ENCODE results near the gene CDK8. TPM values are rescaled to one million over a fixed set of nuclear protein-coding genes. Genes with fewer than 3 reads are reported as not detected.
"Not testable (repeated sequence)": the region's sequence is repeated elsewhere in the genome, so short reads cannot be mapped to it uniquely, and the experiment has no call there.

CDK8 gene
- total RNA-seq, 1 donor from 2014 or later = 18.9 TPM

DNA sequence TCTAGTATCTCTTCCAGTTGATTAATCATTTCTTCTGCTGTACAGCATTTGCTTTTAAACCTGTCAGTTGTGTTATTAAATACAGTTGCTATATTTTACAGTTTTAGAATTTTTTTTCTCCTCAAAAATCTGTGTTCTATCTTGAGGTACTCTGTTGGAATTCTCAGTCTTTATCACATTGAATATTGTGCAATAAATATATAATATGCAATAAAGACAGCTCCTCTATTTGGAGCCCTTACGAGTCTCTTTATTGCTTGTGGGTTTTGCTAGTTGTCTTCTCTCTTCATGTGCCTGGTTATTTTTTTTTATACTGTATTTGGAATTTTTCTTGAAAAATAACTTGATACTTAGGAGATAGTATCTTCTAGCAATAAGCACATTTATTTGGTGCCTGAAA is 51.7 kb downstream of the CDK8 start:
- intact Hi-C loops (cut with micrococcal nuclease) = no loop called here
- H3K4me1 Mint-ChIP-seq (ENCODE audit: low read depth) = peaks cover 6% of the 10 kb centered on the region
- H3K27me3 Mint-ChIP-seq (ENCODE audit: insufficient read depth) = no peaks in the 10 kb centered on the region
- H3K4me3 Mint-ChIP-seq = no peak overlapping the region
- no peaks in the 10 kb centered on the region for H3K9me3 Mint-ChIP-seq
- no peak overlapping the region for H3K27ac Mint-ChIP-seq
- DNase-seq (ENCODE audit: low spot score) = no peak
- H3K36me3 Mint-ChIP-seq (ENCODE audit: low read depth) = no peaks in the 10 kb centered on the region

DNA sequence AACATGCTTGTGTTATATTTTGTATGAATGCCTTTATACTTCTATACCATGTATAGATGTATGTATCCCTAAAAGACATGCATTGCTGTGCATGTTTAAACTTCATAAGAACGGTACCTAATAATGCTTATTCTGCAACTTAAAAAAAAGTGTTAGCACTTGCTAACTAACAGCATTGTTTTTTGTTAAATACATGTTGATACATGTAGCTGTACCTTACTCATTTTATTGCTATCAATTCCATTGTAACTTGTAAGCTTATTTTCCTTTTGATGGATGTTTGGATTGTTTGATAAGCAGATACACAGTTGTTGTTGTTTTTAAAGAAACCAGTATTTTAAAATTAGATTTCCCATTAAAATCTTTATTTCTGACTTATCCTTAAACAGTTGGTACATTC is 53.8 kb downstream of the CDK8 start:
- no peak for DNase-seq (ENCODE audit: low spot score)
- Mint-ChIP-seq H3K4me1 (ENCODE audit: low read depth) (peaks cover 6% of the 10 kb centered on the region), H3K27me3 (ENCODE audit: insufficient read depth) (no peaks in the 10 kb centered on the region), H3K36me3 (ENCODE audit: low read depth) (no peaks in the 10 kb centered on the region), H3K4me3 (no peak overlapping the region), H3K9me3 (no peaks in the 10 kb centered on the region), H3K27ac (no peak overlapping the region)
- intact Hi-C loops (cut with micrococcal nuclease) = no loop called here

DNA sequence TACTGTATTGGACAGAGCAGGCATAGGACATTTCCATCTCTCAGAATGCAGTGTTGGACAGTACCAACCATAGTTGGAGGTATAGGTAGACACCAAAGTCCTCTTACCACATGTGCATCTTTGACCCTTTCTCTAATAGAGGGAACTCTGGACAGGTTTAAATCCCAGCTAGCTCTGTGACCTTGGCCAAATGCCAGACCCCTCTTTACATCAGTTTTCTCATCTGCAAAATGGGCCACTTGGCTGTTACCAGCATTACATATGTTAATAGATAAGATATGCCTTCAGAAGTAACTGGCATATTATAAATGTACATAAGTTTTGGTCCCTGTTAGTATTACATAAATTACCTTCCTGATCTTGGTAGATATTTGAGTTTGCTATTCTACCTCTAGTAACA is 54.3 kb downstream of the CDK8 start:
- intact Hi-C loops (cut with micrococcal nuclease) = no loop called here
- Mint-ChIP-seq H3K9me3 (no peaks in the 10 kb centered on the region), H3K27ac (no peak overlapping the region), H3K4me1 (ENCODE audit: low read depth) (peaks cover 6% of the 10 kb centered on the region), H3K27me3 (ENCODE audit: insufficient read depth) (no peaks in the 10 kb centered on the region), H3K4me3 (no peak overlapping the region), H3K36me3 (ENCODE audit: low read depth) (no peaks in the 10 kb centered on the region)
- DNase-seq (ENCODE audit: low spot score) = no peak

DNA sequence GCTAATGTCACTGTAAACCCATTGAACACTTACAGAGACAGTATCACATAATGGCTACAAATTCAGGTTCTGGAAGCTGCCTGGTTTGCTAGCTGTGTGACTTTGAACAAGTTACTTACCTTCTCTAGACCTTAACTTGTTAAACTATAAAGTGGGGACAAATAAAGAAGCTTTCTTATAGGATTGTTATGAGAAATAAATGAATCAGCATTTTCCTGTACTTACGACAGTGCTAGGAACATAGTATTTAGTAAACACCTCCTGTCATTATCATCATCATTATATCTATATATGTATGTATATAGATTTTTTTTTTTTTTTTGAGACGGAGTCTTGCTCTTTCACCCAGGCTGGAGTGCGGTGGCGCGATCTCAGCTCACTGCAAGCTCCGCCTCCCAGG is 54.9 kb downstream of the CDK8 start:
- no peaks in the 10 kb centered on the region for H3K9me3 Mint-ChIP-seq
- H3K4me3 Mint-ChIP-seq = no peak overlapping the region
- H3K27me3 Mint-ChIP-seq (ENCODE audit: insufficient read depth) = no peaks in the 10 kb centered on the region
- H3K36me3 Mint-ChIP-seq (ENCODE audit: low read depth) = no peaks in the 10 kb centered on the region
- DNase-seq (ENCODE audit: low spot score) = no peak
- H3K4me1 Mint-ChIP-seq (ENCODE audit: low read depth) = peaks cover 6% of the 10 kb centered on the region
- H3K27ac Mint-ChIP-seq = no peak overlapping the region
- intact Hi-C loops (cut with micrococcal nuclease) = no loop called here

DNA sequence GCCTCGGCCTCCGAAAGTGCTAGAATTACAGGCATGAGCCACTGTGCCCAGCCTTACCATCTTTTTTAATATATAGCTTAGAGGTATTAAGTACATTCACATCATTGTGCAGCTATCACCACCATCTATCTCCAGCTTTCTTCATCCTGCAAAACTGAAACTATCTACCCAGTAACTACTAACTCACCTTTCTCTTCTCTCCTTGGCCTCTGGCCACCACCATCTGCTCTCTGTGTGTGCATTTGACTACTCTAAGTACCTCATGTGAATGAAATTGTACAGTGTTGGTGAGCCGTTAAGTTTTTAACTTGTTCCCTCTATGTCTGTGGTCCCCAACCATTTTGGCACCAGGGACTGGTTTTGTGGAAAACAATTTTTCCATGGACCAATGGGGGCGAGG is 56.1 kb downstream of the CDK8 start:
- H3K9me3 Mint-ChIP-seq = no peaks in the 10 kb centered on the region
- no peak for DNase-seq (ENCODE audit: low spot score)
- H3K36me3 Mint-ChIP-seq (ENCODE audit: low read depth) = no peaks in the 10 kb centered on the region
- intact Hi-C loops (cut with micrococcal nuclease) = no loop called here
- H3K27ac Mint-ChIP-seq = no peak overlapping the region
- H3K27me3 Mint-ChIP-seq (ENCODE audit: insufficient read depth) = no peaks in the 10 kb centered on the region
- no peak overlapping the region for H3K4me3 Mint-ChIP-seq
- peaks cover 6% of the 10 kb centered on the region for H3K4me1 Mint-ChIP-seq (ENCODE audit: low read depth)

DNA sequence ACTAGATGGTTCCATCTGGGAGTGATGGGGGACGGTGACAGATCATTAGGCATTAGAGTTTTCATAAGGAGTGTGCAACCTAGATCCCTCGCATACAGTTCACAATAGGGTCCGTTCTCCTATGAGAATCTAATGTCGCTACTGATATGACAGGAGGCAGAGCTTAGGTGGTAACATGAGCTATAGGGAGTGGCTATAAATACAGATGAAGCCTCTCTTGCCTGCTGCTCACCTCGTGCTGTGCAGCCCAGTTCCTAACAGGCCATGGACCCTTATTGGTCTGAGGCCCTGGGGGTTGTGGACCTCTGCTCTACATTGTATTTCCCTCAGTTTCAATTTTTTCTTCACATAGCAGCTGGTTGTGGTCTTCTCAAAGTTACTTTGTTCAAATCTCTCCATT is 56.5 kb downstream of the CDK8 start:
- Mint-ChIP-seq H3K9me3 (no peaks in the 10 kb centered on the region), H3K4me1 (ENCODE audit: low read depth) (peaks cover 6% of the 10 kb centered on the region), H3K27me3 (ENCODE audit: insufficient read depth) (no peaks in the 10 kb centered on the region), H3K27ac (peak overlapping the region; percentile 15), H3K36me3 (ENCODE audit: low read depth) (no peaks in the 10 kb centered on the region), H3K4me3 (no peak overlapping the region)
- no peak for DNase-seq (ENCODE audit: low spot score)
- intact Hi-C loops (cut with micrococcal nuclease) = no loop called here

DNA sequence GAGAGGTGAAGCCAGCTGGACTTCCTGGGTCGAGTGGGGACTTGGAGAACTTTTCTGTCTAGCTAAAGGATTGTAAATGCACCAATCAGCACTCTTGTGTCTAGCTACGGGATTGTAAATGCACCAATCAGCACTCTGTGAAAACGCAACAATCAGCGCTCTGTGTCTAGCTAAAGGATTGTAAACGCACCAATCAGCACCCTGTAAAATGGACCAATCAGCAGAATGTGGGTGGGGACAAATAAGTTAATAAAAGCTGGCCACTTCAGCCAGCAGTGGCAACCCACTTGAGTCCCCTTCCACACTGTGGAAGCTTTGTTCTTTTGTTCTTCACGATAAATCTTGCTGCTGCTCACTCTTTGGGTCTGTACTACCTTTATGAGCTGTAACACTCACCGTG is 58.1 kb downstream of the CDK8 start:
- H3K27me3 Mint-ChIP-seq (ENCODE audit: insufficient read depth); H3K27ac Mint-ChIP-seq; H3K36me3 Mint-ChIP-seq (ENCODE audit: low read depth); H3K4me1 Mint-ChIP-seq (ENCODE audit: low read depth); H3K9me3 Mint-ChIP-seq; intact Hi-C loops (cut with micrococcal nuclease); H3K4me3 Mint-ChIP-seq; DNase-seq (ENCODE audit: low spot score): not testable (repeated sequence)

DNA sequence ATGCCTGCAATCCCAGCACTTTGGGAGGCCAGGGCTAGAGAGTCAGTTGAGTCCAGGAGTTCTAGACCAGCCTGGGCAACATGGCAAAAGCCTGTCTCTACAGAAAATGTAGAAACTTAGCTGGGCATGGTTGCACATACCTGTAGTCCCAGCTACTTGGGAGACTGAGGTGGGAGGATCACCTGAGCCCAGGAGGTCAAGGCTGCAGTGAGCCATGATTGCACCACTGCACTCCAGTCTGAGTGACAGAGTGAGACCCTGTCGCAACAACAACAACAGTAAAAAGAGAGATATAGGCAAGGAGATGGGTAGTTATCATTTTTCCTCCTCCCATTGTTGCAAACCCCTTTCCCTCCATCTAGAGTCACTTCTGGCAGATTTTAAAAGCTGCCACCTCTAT is 62.2 kb downstream of the CDK8 start:
- H3K36me3 Mint-ChIP-seq (ENCODE audit: low read depth); H3K4me3 Mint-ChIP-seq; DNase-seq (ENCODE audit: low spot score); H3K9me3 Mint-ChIP-seq; H3K27me3 Mint-ChIP-seq (ENCODE audit: insufficient read depth); H3K4me1 Mint-ChIP-seq (ENCODE audit: low read depth); H3K27ac Mint-ChIP-seq; intact Hi-C loops (cut with micrococcal nuclease): not testable (repeated sequence)

DNA sequence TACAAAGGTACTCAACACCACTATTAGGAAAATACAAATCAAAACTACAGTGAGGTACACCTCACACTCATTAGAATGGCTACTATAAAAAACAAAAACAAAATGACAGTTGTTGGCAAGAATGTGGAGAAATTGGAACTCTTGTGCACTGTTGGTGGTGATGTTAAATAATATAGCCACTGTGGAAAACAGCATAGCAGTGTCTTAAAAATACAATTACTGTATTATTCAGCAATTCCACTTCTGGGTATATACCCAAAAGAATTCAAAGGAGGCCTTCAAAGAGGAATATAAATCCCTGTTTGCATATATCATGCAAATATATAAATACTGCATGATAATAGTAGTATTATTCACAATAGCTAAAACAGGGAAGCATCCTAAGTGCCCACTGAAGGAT is 66.8 kb downstream of the CDK8 start:
- intact Hi-C loops (cut with micrococcal nuclease) = no loop called here
- H3K9me3 Mint-ChIP-seq = no peaks in the 10 kb centered on the region
- peaks cover 7% of the 10 kb centered on the region for H3K4me1 Mint-ChIP-seq (ENCODE audit: low read depth)
- DNase-seq (ENCODE audit: low spot score) = no peak
- H3K27me3 Mint-ChIP-seq (ENCODE audit: insufficient read depth) = no peaks in the 10 kb centered on the region
- no peak overlapping the region for H3K27ac Mint-ChIP-seq
- H3K36me3 Mint-ChIP-seq (ENCODE audit: low read depth) = no peaks in the 10 kb centered on the region
- H3K4me3 Mint-ChIP-seq = no peak overlapping the region

DNA sequence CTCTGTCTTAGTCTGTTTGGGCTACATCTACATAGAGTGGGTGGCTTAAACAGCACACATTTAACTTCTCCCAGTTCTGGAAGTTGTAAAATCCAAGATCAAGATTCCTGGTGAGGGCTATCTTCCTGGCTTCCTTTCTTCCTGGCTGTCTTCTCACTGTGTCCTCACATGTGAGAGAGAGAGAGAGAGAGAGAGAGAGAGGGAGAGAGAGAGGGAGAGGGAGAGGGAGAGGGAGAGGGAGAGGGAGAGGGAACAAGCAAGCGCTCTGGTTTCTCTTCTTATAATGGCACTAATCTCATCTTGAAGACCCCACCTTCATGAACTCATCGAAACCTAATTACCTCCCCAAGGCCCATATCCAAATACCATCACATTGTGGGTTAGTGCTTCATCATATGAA is 69.2 kb downstream of the CDK8 start:
- H3K4me1 Mint-ChIP-seq (ENCODE audit: low read depth) = peaks cover 20% of the 10 kb centered on the region

DNA sequence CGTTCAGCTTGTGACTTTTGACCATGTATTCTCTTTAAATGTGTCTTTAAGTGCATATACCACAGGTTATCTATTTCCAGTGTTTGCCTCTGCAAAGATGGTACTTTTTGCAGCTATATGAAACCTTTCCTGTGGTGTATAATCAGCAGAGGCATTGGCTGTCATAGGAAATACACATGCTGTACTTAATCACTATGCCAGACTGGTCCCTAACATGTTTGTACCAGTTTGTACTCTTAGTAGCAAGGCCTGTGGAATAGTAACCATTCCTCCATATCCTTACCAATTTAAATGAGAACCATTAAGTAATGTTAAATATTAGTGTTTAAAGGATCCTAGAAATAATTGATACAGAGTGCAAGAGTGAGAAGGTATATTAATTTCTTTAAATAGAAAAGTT is 69.8 kb downstream of the CDK8 start:
- H3K36me3 Mint-ChIP-seq (ENCODE audit: low read depth) = no peaks in the 10 kb centered on the region
- no peak overlapping the region for H3K4me3 Mint-ChIP-seq
- no peak overlapping the region for H3K27ac Mint-ChIP-seq
- no peaks in the 10 kb centered on the region for H3K9me3 Mint-ChIP-seq
- intact Hi-C loops (cut with micrococcal nuclease) = no loop called here
- H3K4me1 Mint-ChIP-seq (ENCODE audit: low read depth) = peaks cover 22% of the 10 kb centered on the region
- no peak for DNase-seq (ENCODE audit: low spot score)
- H3K27me3 Mint-ChIP-seq (ENCODE audit: insufficient read depth) = no peaks in the 10 kb centered on the region

More for the DNA sequence above, 69.2 kb downstream of the CDK8 start:
- Mint-ChIP-seq H3K27me3 (ENCODE audit: insufficient read depth) (no peaks in the 10 kb centered on the region), H3K4me3 (no peak overlapping the region), H3K9me3 (no peaks in the 10 kb centered on the region), H3K27ac (no peak overlapping the region), H3K36me3 (ENCODE audit: low read depth) (no peaks in the 10 kb centered on the region)
- intact Hi-C loops (cut with micrococcal nuclease) = no loop called here
- DNase-seq (ENCODE audit: low spot score) = no peak

DNA sequence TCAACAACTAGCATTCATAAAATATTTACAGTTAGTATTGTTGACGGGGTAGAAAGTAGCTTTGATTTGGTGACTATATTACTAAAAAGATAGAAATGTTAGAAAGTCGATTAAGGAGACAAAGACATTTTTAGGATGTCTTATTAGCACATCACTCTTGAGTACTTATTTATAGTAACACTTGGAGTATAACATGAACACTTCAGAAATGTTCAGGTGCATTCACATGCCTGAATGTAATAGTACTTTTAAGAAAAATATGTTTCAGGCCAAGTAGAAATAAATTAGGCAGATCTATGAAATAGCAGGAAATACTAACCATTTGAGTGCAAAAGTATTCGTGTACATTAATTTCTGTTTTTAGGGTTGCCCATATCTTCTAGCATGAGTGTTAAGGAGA is 70.4 kb downstream of the CDK8 start:
- no peak for DNase-seq (ENCODE audit: low spot score)
- Mint-ChIP-seq H3K4me3 (no peak overlapping the region), H3K36me3 (ENCODE audit: low read depth) (no peaks in the 10 kb centered on the region), H3K27me3 (ENCODE audit: insufficient read depth) (no peaks in the 10 kb centered on the region), H3K9me3 (no peaks in the 10 kb centered on the region), H3K4me1 (ENCODE audit: low read depth) (peaks cover 22% of the 10 kb centered on the region), H3K27ac (no peak overlapping the region)
- intact Hi-C loops (cut with micrococcal nuclease) = no loop called here

DNA sequence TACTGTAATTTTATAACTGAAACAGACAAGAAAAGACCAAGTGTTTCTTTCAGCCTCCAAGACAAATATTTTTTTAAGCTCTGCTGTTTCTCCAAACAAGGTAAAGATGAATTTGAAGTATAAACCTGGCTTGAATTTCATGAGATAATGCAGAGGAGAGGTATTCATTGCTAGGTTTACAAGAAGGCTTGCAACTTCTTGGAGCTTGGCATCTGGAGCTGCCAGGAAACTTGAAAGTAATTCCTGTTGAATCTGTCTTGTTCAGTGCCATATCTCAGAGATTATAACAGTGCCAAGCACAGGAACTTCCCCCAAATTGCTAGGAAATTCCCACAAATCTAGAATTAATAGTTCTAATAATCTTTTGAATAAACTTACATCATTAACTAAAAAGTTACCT is 70.9 kb downstream of the CDK8 start:
- Mint-ChIP-seq H3K27ac (no peak overlapping the region), H3K4me3 (no peak overlapping the region), H3K4me1 (ENCODE audit: low read depth) (peaks cover 22% of the 10 kb centered on the region), H3K36me3 (ENCODE audit: low read depth) (no peaks in the 10 kb centered on the region), H3K9me3 (no peaks in the 10 kb centered on the region), H3K27me3 (ENCODE audit: insufficient read depth) (no peaks in the 10 kb centered on the region)
- DNase-seq (ENCODE audit: low spot score) = no peak
- intact Hi-C loops (cut with micrococcal nuclease) = no loop called here

DNA sequence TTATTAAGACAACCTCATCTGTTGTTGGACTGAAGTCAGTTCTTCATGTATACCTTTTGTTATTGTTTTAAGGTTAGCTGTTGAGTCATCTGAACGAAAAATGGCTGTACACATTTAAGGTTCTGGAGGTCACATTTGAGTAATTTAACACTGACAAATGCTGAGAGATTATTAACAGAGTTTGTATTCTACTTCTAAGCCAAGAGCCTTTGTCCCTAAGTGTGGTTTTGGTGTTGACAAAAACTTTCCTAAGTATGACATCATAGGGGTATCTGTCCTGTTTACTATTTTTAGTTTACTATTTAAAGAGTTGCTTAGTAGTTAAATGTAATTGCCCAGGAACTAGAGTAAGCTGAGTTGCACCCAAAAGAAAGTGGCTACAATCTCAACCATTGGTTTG is 71.9 kb downstream of the CDK8 start:
- no peaks in the 10 kb centered on the region for H3K36me3 Mint-ChIP-seq (ENCODE audit: low read depth)
- H3K4me3 Mint-ChIP-seq = no peak overlapping the region
- intact Hi-C loops (cut with micrococcal nuclease) = no loop called here
- peak overlapping the region; percentile 11 for H3K27ac Mint-ChIP-seq
- H3K9me3 Mint-ChIP-seq = peaks cover 3% of the 10 kb centered on the region
- DNase-seq (ENCODE audit: low spot score) = no peak
- H3K4me1 Mint-ChIP-seq (ENCODE audit: low read depth) = peaks cover 22% of the 10 kb centered on the region
- H3K27me3 Mint-ChIP-seq (ENCODE audit: insufficient read depth) = no peaks in the 10 kb centered on the region

Measured in activated T-helper 1 cell treated with anti-CD3 and anti-CD28 coated beads, Interleukin-12 subunit alpha, Interleukin-12 subunit beta, Interleukin-2, Interleukin-4 antibody, amounts not matched to agents 30 ng/mL and 10 ng/mL and 1 ng/mL, durations not matched to agents 14 hours and 24 hours and 36 hours (primary cell).